Sigmoid colon (tissue), 7 donors: Measurements from ENCODE around the gene PLEKHG2. TPM values are rescaled to one million over a fixed set of nuclear protein-coding genes. Genes with fewer than 3 reads are reported as not detected.
A peak's percentile ranks its signal among the peaks of the same experiment; 100 is the strongest.

Source experiments
- DNase-seq: peaks from one replicate; pipeline ENCODE4 v3.0.0-alpha.2; 2019
- H3K27ac ChIP-seq, 4 donors: fragments of 200-600 bp; sonication (generic); one replicate each; pipeline ENCODE4 v1.5.1; 2016 to 2019; ENCODE audit warnings: mild to moderate bottlenecking in 1 of 4
- H3K27me3 ChIP-seq, 3 donors: fragments of 200-600 bp; sonication (generic); one replicate each; pipeline ENCODE4 v1.5.1; 2019; ENCODE audit warnings: mild to moderate bottlenecking in 1 of 3
- H3K36me3 ChIP-seq, 4 donors: fragments of 200-600 bp; sonication (generic); one replicate each; pipeline ENCODE4 v1.5.1; 2016 to 2019
- H3K4me1 ChIP-seq, 4 donors: fragments of 200-600 bp; sonication (generic); one replicate each; pipeline ENCODE4 v1.5.1; 2017 to 2019
- H3K4me3 ChIP-seq, 4 donors: fragments of 200-600 bp; sonication (generic); one replicate each; pipeline ENCODE4 v1.5.1; 2017 to 2019; ENCODE audit warnings: mild to moderate bottlenecking in 2 of 4, moderate library complexity in 1 of 4
- H3K9me3 ChIP-seq, 4 donors: fragments of 200-600 bp in 3 of 4; sonication (generic) in 3 of 4; one replicate each; pipeline versions ENCODE4 v1.5.1 to v1.6.1; 2013 to 2019
- EP300 ChIP-seq, 4 donors: sonication (generic); formaldehyde crosslinking; IDR thresholded peaks; one replicate each; pipeline ENCODE4 v1.6.1; 2017; ENCODE audit warnings: antibody characterized with exemption in 4 of 4
- POLR2A ChIP-seq, 2 donors: fragments of 450-650 bp; IDR thresholded peaks; one replicate each; pipeline ENCODE4 v1.6.1; 2016; ENCODE audit warnings: antibody characterized with exemption in 2 of 2, mild to moderate bottlenecking in 2 of 2, moderate library complexity in 2 of 2
- POLR2AphosphoS5 ChIP-seq, 4 donors: sonication (generic); formaldehyde crosslinking; IDR thresholded peaks; one replicate each; pipeline ENCODE4 v1.6.1; 2017; ENCODE audit warnings: antibody characterized with exemption in 4 of 4
- WGBS, 2 donors: extraction: QIAGEN DNeasy Blood & Tissue Kit; methylation state at CpG; one replicate each; pipeline ENCODE4 v1.1.7; 2013; 5-methylcytosine and 5-hydroxymethylcytosine counted together
- intact Hi-C: fragments of 100-400 bp; cut with DNase I; formaldehyde crosslinking; loops from one replicate; pipeline ENCODE4 v1.15.1; 2023
- polyA plus RNA-seq, 3 donors: library from polyadenylated mRNA; stranded (reverse); fragments of 200-250 nt; gene quantifications; one replicate each; pipeline ENCODE4 v1.2.3, GENCODE V29; 2013
- total RNA-seq, 4 donors: library from RNA; depleted of rRNA; stranded (reverse); fragments of >200 nt; gene quantifications; one replicate each; pipeline ENCODE4 v1.1.0, GENCODE V29; 2016
- TF ChIP-seq, protein P1 (sequence below), 4 experiments: fragments of 450-650 bp in 3 of 4; fragments of 200-600 bp in 1 of 4; IDR thresholded peaks; one replicate each; pipeline ENCODE4 v1.5.1; 2016 to 2019; ENCODE audit warnings: antibody characterized with exemption in 4 of 4, mild to moderate bottlenecking in 3 of 4, moderate library complexity in 2 of 4
- donor health status: healthy with polysubstance abuse.
- donor health status: Bipolar disorder and iron deficiency.
- donor health status: healthy.

PLEKHG2 gene
- total and polyA plus RNA-seq, 7 donors: 0.60 to 28.8 (median 10.7) TPM

DNA sequence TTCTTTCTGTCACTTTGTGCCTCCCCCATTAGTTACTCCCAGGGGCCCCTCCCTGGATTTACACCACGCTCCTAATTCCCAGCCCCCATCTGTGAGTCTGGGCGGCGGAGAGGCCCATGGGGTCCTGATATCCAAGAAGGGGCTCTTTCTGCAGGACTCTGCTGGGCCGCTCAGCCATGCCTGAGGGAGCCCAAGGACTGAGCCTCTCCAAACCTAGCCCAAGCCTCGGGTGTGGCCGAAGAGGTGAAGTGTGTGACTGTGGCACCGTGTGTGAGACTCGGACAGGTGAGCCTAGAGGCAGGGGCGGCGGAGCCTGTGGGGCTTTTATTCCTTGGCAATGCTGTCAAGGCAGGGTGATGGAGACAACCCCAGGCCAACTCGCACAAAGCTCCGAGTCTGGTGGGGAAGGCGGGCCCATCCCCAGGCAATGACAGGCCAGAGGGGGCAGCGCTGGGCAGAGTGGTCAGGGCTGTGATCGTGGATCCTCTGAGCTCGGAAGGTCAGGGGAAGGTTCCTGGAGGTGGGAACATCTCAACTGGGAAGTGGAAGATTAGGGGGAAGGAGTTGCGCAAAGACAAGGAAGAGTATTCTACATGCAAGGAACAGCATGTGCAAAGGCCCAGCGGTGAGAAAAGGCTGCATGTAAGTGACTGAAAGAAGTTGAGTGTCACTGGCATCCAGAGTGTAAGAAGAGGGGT is 1.6 kb downstream of the PLEKHG2 start:
- intact Hi-C loops: loop anchor here (2.0 kb wide), 1 partner anchor 71 kb away; the partner anchor contains the start of gene SAMD4B
- H3K27me3 ChIP-seq: no peaks in the 10 kb centered on the region
- peaks cover 0 to 63% (median 50%) of the 10 kb centered on the region in 4 donors for H3K4me1 ChIP-seq
- H3K27ac ChIP-seq: peak overlapping the region; percentile 100
- peak overlapping the region; percentile 83 to 99 (median 91) for H3K4me3 ChIP-seq
- WGBS, 2 donors: 35 to 52% methylated on average over 18 of the region's 18 CpGs
- peaks cover 5 to 29% (median 19%) of the 10 kb centered on the region in 4 donors for H3K36me3 ChIP-seq
- TF ChIP-seq POLR2AphosphoS5 (IDR thresholded peaks at IDR 0.05) (no peak), EP300 (IDR thresholded peaks at IDR 0.05) (no peak), POLR2A (IDR thresholded peaks at IDR 0.05) (no peak)
- TF ChIP-seq, protein P1, sequence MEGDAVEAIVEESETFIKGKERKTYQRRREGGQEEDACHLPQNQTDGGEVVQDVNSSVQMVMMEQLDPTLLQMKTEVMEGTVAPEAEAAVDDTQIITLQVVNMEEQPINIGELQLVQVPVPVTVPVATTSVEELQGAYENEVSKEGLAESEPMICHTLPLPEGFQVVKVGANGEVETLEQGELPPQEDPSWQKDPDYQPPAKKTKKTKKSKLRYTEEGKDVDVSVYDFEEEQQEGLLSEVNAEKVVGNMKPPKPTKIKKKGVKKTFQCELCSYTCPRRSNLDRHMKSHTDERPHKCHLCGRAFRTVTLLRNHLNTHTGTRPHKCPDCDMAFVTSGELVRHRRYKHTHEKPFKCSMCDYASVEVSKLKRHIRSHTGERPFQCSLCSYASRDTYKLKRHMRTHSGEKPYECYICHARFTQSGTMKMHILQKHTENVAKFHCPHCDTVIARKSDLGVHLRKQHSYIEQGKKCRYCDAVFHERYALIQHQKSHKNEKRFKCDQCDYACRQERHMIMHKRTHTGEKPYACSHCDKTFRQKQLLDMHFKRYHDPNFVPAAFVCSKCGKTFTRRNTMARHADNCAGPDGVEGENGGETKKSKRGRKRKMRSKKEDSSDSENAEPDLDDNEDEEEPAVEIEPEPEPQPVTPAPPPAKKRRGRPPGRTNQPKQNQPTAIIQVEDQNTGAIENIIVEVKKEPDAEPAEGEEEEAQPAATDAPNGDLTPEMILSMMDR (IDR thresholded peaks at IDR 0.05): no peak
- DNase-seq: peak; percentile 81
- no peaks in the 10 kb centered on the region for H3K9me3 ChIP-seq

- TF ChIP-seq, protein P1 (IDR thresholded peaks at IDR 0.05): no peak
- TF ChIP-seq POLR2AphosphoS5 (IDR thresholded peaks at IDR 0.05): peak in 1 of 4 donors; percentile 5
- peaks cover 7 to 42% (median 31%) of the 10 kb centered on the region in 4 donors for H3K36me3 ChIP-seq
- intact Hi-C loops: no loop called here
- H3K27ac ChIP-seq: peak overlapping the region; percentile 100
- WGBS, 2 donors: 66 to 77% methylated on average over 35 of the region's 35 CpGs
- H3K27me3 ChIP-seq: no peaks in the 10 kb centered on the region
- peak; percentile 74 for DNase-seq
- H3K9me3 ChIP-seq: no peaks in the 10 kb centered on the region
- peaks cover 0 to 59% (median 48%) of the 10 kb centered on the region in 4 donors for H3K4me1 ChIP-seq
- H3K4me3 ChIP-seq: peak overlapping the region in 3 of 4 donors; percentile 83 to 99 (median 98)
Observed at GRCh38 chr19:39415111-39416046, 2.9 kb downstream of the PLEKHG2 start.

GRCh38 chr19:39416152-39417120 is 4.0 kb downstream of the PLEKHG2 start:
- intact Hi-C loops: no loop called here
- DNase-seq: no peak
- TF ChIP-seq POLR2AphosphoS5 (IDR thresholded peaks at IDR 0.05): no peak
- TF ChIP-seq POLR2A (IDR thresholded peaks at IDR 0.05): no peak
- TF ChIP-seq, protein P1 (IDR thresholded peaks at IDR 0.05): no peak
- TF ChIP-seq EP300 (IDR thresholded peaks at IDR 0.05): no peak
- no peaks in the 10 kb centered on the region for H3K9me3 ChIP-seq
- no peak overlapping the region for H3K4me3 ChIP-seq
- H3K4me1 ChIP-seq: peaks cover 0 to 49% (median 38%) of the 10 kb centered on the region in 4 donors
- peaks cover 7 to 53% (median 36%) of the 10 kb centered on the region in 4 donors for H3K36me3 ChIP-seq
- H3K27me3 ChIP-seq: no peaks in the 10 kb centered on the region
- H3K27ac ChIP-seq: peak overlapping the region; percentile 12 to 100 (median 100)
- WGBS, 2 donors: 66 to 81% methylated on average over 27 of the region's 27 CpGs
